Breast epithelium (tissue), 4 donors: ENCODE measurements around the gene TBC1D8. TPM values are rescaled to one million over a fixed set of nuclear protein-coding genes. Genes with fewer than 3 reads are reported as not detected.

Experiments used
- DNase-seq, 2 donors: peaks; one replicate each; pipeline ENCODE4 v3.0.0-alpha.2; 2019; ENCODE audit warnings: low spot score in 2 of 2
- H3K27ac ChIP-seq, 2 donors: fragments of 200-600 bp; sonication (generic) in 1 of 2; one replicate each; pipeline ENCODE4 v1.5.1; 2016 to 2019; ENCODE audit warnings: mild to moderate bottlenecking in 1 of 2
- H3K27me3 ChIP-seq, 2 donors: fragments of 200-600 bp; sonication (generic) in 1 of 2; one replicate each; pipeline versions ENCODE4 v1.5.1 to v1.6.0; 2017 to 2019; ENCODE audit warnings: control low read depth in 1 of 2, mild to moderate bottlenecking in 1 of 2
- H3K36me3 ChIP-seq: fragments of 200-600 bp; one replicate; pipeline ENCODE4 v1.5.1; 2019
- H3K4me1 ChIP-seq, 2 donors: fragments of 200-600 bp; sonication (generic); one replicate each; pipeline ENCODE4 v1.5.1; 2016 to 2019; ENCODE audit warnings: control low read depth in 1 of 2
- H3K4me3 ChIP-seq, 3 donors: fragments of 200-600 bp; sonication (generic); 1 replicate in 2 of 3; 2 replicates in 1 of 3; pipeline ENCODE4 v1.5.1; 2016 to 2019; ENCODE audit warnings: mild to moderate bottlenecking in 3 of 3, moderate library complexity in 2 of 3
- H3K9me3 ChIP-seq, 2 donors: fragments of 200-600 bp; sonication (generic) in 1 of 2; one replicate each; pipeline ENCODE4 v1.5.1; 2016 to 2019; ENCODE audit warnings: control low read depth in 1 of 2
- POLR2A ChIP-seq: fragments of 450-650 bp; IDR thresholded peaks from one replicate; pipeline ENCODE4 v1.6.1; 2016; ENCODE audit warnings: antibody characterized with exemption, mild to moderate bottlenecking, moderate library complexity
- POLR2AphosphoS5 ChIP-seq, 3 donors: sonication (generic); formaldehyde crosslinking; IDR thresholded peaks; one replicate each; pipeline ENCODE4 v1.6.1; 2017; ENCODE audit warnings: antibody characterized with exemption in 3 of 3
- intact Hi-C: fragments of 100-400 bp; cut with DNase I; formaldehyde crosslinking; loops from one replicate; pipeline ENCODE4 v1.15.1; 2023; ENCODE audit warnings: low total_unique reads
- total RNA-seq, 3 donors: library from RNA; depleted of rRNA; stranded (reverse); fragments of >200 nt; gene quantifications; one replicate each; pipeline ENCODE4 v1.1.0, GENCODE V29; 2016
- TF ChIP-seq, protein P1 (sequence below), 3 donors: fragments of 450-650 bp; IDR thresholded peaks; one replicate each; pipeline ENCODE4 v1.5.1; 2016 to 2017; ENCODE audit warnings: antibody characterized with exemption in 3 of 3, mild to moderate bottlenecking in 3 of 3, moderate library complexity in 3 of 3

The TBC1D8 gene
- total RNA-seq, 3 donors from 2014 or later = 19.5 to 92.4 (median 89.7) TPM

DNA sequence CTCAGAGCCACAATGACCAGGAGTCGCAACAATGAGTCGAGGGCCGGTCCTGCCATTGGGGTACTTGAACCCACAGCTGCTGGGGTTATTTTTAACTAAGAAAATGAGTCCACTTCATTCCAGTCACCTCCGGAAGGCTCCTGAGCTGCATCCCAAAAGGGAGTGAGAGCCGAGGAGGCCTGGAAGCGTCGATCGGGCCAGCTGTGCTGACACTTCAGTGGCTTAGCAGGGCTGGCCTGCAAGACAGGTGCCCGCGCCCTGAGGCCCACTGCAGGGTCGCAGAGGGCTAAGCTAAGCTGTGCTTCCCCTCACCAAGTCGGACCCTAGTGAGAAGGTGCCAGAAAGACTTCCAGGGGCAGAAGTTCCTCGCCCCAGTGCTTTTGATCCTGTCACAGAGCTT lies 21.1 kb downstream of the TBC1D8 start:
- Histone ChIP-seq H3K4me3 (no peak overlapping the region), H3K4me1 (peaks cover 0 to 7% of the 10 kb centered on the region in 2 donors), H3K9me3 (no peaks in the 10 kb centered on the region), H3K27me3 (no peaks in the 10 kb centered on the region), H3K27ac (no peak overlapping the region), H3K36me3 (no peaks in the 10 kb centered on the region)
- DNase-seq = no peak
- TF ChIP-seq POLR2A (no peak), POLR2AphosphoS5 (IDR thresholded peaks at IDR 0.05) (no peak)
- TF ChIP-seq, protein P1, sequence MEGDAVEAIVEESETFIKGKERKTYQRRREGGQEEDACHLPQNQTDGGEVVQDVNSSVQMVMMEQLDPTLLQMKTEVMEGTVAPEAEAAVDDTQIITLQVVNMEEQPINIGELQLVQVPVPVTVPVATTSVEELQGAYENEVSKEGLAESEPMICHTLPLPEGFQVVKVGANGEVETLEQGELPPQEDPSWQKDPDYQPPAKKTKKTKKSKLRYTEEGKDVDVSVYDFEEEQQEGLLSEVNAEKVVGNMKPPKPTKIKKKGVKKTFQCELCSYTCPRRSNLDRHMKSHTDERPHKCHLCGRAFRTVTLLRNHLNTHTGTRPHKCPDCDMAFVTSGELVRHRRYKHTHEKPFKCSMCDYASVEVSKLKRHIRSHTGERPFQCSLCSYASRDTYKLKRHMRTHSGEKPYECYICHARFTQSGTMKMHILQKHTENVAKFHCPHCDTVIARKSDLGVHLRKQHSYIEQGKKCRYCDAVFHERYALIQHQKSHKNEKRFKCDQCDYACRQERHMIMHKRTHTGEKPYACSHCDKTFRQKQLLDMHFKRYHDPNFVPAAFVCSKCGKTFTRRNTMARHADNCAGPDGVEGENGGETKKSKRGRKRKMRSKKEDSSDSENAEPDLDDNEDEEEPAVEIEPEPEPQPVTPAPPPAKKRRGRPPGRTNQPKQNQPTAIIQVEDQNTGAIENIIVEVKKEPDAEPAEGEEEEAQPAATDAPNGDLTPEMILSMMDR (IDR thresholded peaks at IDR 0.05) = no peak
- intact Hi-C loops = no loop called here

DNA sequence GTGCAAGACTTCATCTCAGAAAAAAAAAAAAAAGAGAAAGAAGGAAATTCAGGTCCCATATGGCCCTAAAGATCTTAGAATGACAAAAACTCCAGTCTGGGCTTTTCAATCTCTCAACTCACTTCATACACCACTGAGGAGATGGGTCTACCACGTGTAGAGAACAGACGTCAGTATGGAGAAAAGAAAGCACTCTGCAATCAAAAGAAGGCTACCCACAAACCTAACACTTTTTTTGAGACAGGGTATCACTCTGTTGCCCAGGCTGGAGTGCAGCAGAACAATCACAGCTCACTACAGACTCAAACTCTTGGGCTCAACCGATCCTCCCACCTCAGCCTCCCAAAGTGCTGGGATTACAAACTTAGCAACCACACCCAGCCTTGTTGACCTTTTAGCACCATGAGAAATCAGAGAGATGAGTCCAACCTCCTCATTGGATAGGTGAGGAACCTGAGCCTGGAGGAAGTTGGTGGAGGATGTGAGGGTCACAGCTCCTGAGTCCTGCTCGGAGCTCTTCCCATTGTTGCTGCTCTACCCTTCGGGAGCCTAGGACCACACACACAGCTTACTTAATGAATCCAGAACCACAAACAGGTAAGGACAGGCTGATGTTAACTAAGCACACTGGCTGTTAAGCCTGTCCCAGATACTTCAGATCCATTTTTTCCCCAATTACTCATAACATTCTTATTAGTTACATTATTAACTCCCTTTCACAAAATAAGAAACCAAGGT lies 23.7 kb downstream of the TBC1D8 start:
- peak overlapping the region in 1 of 2 donors; percentile 13 for H3K27ac ChIP-seq
- no peak for DNase-seq
- H3K9me3 ChIP-seq = no peaks in the 10 kb centered on the region
- no peak overlapping the region for H3K4me3 ChIP-seq
- H3K27me3 ChIP-seq = no peaks in the 10 kb centered on the region
- H3K36me3 ChIP-seq = no peaks in the 10 kb centered on the region
- TF ChIP-seq, protein P1 (IDR thresholded peaks at IDR 0.05) = no peak
- TF ChIP-seq POLR2A (no peak), POLR2AphosphoS5 (IDR thresholded peaks at IDR 0.05) (no peak)
- peaks cover 0 to 17% of the 10 kb centered on the region in 2 donors for H3K4me1 ChIP-seq
- intact Hi-C loops = loop anchor here (10.0 kb wide), 1 partner anchor 63 kb away; no protein-coding TSS in a partner anchor

DNA sequence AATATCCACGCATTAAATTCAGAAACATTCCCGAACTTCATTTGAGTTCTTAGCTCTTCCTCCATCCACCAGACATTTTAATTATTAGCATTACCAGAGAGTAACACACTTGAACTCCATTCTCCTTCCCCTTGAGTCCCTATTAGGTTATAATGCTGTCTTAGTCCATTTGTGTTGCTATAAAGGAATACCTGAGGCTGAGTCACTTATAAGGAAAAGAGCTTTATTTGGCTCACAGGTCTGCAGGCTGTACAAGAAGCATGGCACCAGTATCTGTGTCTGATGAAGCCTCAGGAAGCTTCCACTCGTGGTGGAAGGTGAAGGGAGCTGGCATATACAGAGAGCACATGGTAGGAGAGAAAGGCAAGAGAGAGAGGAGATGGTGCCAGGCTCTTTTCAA lies 25.4 kb downstream of the TBC1D8 start:
- peaks cover 0 to 25% of the 10 kb centered on the region in 2 donors for H3K4me1 ChIP-seq

DNA sequence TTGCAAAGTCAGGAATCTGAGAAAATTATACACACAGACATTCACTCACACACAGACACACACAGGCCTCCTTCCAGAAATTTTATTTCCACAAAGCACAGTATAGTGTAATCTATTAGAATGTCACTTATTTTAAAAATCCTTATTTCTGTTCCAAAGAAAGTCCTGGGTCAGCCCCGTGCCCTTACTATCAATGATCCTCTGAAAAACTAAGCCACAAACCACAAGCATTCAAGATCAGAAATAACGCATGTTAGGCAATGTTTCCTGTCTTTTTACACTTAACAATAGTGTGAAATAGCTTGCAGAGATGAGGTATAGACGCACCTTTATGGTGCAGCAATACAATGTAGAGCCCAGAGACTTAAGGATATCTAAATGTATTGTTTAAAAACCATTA lies 25.8 kb downstream of the TBC1D8 start:
- intact Hi-C loops = loop anchor here (10.0 kb wide), 1 partner anchor 61 kb away; no protein-coding TSS in a partner anchor
- peak overlapping the region; percentile 16 to 85 for H3K27ac ChIP-seq
- no peak overlapping the region for H3K4me3 ChIP-seq
- peaks cover 1 to 29% of the 10 kb centered on the region in 2 donors for H3K4me1 ChIP-seq
- DNase-seq = no peak
- H3K9me3 ChIP-seq = no peaks in the 10 kb centered on the region
- no peaks in the 10 kb centered on the region for H3K27me3 ChIP-seq
- no peaks in the 10 kb centered on the region for H3K36me3 ChIP-seq
- TF ChIP-seq, protein P1 (IDR thresholded peaks at IDR 0.05) = no peak
- no peak for TF ChIP-seq POLR2A
- no peak for TF ChIP-seq POLR2AphosphoS5 (IDR thresholded peaks at IDR 0.05)

More for the DNA sequence above, 25.4 kb downstream of the TBC1D8 start:
- intact Hi-C loops = loop anchor here (10.0 kb wide), 1 partner anchor 61 kb away; no protein-coding TSS in a partner anchor
- Histone ChIP-seq H3K36me3 (no peaks in the 10 kb centered on the region), H3K9me3 (no peaks in the 10 kb centered on the region), H3K27ac (peak overlapping the region; percentile 16 to 85), H3K27me3 (no peaks in the 10 kb centered on the region), H3K4me3 (no peak overlapping the region)
- DNase-seq = no peak
- TF ChIP-seq POLR2A = no peak
- TF ChIP-seq POLR2AphosphoS5 (IDR thresholded peaks at IDR 0.05) = no peak
- TF ChIP-seq, protein P1 (IDR thresholded peaks at IDR 0.05) = no peak

DNA sequence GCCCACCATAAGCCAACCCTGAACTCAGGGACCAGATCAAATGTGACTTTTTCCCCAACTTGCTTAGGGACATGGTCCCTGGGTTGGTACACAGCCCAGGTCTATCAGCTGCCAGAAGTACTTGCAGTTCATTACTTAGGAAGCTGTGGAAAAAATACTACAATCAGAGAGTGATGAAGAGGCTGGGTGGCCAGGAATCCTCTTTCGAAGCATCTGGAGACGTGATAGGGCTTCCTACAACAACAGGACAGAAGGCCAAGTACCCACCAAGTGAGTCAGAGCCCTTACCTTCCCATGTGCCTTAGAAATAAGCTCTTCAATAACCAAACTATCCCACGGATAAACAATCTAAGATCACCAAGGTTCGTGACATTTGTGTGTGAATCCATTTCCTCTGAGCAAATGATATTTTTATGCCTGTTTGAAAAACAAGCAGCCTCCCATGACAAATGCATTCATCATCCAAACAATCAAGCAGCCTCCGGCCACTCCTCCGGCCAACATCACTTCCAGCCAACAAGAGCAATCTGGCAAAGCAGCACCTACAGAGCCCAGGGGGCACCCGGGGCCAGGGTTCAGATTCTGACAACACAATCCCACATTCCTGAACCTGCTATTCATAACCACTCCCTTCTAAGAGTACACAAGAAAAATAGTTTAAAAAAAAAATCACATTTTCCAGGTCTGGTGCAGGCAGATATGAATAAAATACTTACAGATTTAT lies 26.4 kb downstream of the TBC1D8 start:
- Histone ChIP-seq H3K4me3 (peak overlapping the region in 1 of 3 donors; percentile 17), H3K27ac (peak overlapping the region; percentile 81 to 85), H3K9me3 (no peaks in the 10 kb centered on the region), H3K4me1 (peaks cover 7 to 34% of the 10 kb centered on the region in 2 donors), H3K27me3 (no peaks in the 10 kb centered on the region), H3K36me3 (no peaks in the 10 kb centered on the region)
- TF ChIP-seq, protein P1 (IDR thresholded peaks at IDR 0.05) = no peak
- TF ChIP-seq POLR2A (no peak), POLR2AphosphoS5 (IDR thresholded peaks at IDR 0.05) (peak; percentile 24 to 44 (median 29))
- DNase-seq = peak in 1 of 2 donors; percentile 65
- intact Hi-C loops = loop anchor here (10.0 kb wide), 1 partner anchor 60 kb away; no protein-coding TSS in a partner anchor
